GM03348 (cell line): ENCODE data around the gene EEF1AKMT1.
"Not testable (repeated sequence)": the region's sequence is repeated elsewhere in the genome, so short reads cannot be mapped to it uniquely, and the experiment has no call there.

Experiments used
- DNase-seq: peaks from one replicate; pipeline ENCODE4 v3.0.0; 2012; ENCODE audit warnings: low spot score

EEF1AKMT1 gene

DNA sequence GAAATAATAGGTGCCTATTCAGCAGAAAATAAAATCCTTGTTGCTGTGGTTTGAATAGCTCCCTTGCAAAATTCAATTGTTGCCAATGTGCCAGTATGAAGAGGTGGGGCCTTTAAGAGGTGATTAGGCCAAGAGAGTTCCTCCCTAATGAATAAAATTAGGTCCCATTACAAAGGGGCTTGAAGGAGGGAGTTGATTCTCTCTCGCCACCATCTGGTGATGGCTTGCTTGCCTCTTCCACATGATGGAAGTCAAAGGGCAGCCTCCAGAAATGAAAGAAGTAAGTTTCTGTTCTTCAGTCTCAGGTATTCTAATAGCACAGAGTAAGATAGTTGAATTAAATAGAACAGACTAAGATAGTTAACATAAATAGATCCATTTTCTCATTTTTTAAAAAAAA lies 3.0 kb upstream of the EEF1AKMT1 start:
- no peak for DNase-seq

DNA sequence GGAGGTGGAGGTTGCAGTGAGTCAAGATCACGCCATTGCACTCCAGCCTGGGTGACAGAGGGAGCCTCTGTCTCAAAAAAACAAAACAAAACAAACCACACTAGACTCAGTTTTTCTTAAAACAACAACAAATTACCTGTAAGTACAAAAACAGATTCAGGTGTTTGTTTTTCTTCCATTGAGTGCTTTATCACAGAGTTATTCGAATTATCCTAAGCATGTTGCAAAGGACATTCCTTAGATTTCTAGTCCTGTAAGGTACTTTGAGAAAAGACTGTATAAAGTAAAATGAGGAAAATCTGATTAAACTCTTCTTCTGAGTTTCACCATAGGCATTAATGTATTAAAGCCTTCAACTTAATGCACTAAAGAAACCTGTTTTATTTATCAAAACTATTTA lies 2.2 kb upstream of the EEF1AKMT1 start:
- DNase-seq = no peak

DNA sequence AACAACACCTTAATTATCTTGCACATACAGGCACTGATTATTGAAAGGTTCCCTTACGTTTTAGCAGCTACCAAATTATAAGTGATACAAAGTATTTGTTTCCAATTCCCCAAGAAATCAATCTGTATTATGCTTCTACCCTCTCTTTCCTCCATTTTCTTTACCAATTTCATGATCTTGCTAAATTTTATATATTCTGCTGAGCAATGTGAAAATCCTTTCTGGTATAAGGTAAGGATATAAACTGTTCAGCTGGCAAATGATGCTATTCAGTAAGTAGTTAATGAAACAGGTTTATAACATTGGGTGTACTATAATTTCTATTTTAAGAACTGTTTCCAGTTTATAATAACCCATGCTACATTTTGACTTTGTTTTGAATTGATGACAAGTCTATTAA lies 985 bp upstream of the EEF1AKMT1 start:
- no peak for DNase-seq

DNA sequence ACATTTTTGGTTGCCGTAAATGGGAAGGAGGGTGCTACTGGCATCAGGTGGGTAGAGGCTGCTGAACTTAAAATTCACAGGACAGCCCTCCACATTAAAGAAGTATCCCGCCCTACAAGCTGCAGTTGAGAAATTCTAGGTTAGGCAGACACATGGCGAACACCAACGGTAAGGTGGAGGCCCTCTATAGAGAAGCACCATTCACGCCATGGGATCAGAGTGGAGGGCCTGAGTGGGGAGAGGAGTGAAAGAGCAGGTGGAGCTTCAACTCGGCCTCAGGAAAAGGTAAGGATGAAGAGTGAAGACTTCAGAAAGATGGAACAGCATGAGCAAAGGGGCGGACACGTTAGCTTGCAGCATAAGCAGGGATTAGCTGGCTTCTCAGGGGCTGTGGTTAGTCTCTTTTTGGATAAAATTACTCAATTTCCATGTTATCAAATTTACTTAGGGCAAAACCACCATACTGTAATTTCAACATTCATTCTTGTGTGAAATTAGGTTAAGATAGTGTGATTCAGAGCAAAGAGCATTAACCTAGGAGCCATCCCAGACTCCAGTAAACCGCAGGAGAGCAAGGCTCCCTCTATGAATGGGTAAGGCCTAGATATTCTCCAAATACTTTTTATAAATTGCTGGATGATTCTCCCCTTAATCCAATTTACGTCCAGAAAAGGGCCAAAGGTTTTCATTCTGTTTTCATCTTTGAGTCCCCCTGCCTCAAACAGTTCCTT lies 1.2 kb downstream of the EEF1AKMT1 start:
- DNase-seq = peak; percentile 5

DNA sequence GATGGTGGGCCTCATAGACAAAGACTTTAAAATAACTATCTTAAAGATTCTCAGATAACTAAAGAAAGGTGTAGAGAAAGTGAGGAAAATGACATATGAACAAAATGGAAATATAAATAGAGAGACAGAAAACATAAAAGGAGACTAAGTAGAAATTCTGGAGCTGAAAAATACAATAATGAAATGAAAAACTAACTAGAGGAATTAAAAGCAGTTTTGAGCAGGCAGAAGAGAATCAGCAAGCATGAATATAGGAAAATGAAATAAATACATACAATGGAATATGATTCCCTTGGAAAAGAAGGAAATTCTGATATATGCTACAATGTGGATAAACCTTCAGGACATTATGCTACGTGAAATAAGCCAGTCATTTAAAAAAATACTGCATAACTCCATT lies 3.9 kb downstream of the EEF1AKMT1 start:
- DNase-seq = no peak

DNA sequence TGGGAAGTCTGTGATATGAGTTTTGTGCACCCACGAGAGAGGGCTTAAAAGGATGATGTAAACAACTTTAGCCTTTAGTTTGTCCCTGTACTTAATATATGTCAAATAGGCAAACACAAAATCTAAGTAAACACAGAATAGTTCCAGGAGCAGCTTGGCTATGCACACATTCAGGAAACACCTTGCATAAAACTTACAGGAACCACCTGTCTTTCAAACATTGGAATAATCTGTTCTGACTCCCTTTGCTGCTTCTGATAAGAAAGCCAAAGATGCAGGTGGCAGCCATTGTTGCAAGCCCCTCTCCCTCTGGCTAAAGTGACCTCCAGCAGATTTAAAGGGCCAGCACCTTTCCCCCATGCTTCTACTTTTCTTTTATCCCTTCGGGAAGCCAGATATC lies 4.7 kb downstream of the EEF1AKMT1 start:
- no peak for DNase-seq

DNA sequence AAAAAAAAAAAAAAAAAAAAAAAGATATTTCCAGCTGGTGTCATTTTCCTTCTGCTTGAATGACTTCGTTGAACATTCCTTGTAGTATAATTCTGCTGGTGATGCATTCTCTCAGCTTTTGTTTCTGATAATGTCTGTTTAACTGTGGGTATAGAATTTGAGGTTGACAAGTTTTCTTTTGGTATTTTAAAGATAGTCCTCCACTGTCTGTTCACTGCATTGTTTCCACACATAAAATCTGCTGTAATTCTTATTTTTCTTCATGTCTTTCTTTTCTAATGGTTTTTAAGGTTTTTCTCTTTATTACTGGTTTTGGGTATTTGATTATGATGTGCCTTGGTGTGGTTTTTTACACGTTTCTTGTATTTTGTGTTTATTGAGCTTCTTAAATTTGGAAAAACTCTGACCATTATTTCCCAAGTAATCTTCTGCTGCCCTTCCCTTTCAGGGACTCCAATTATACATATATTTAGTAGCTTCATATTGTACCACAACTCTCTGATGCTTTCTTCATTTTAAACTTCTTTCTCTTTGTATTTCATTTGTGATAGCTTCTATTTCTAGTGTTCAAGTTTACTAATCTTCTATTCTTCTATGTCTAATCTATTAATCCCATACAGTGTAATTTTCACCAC lies 6.3 kb downstream of the EEF1AKMT1 start:
- no peak for DNase-seq

DNA sequence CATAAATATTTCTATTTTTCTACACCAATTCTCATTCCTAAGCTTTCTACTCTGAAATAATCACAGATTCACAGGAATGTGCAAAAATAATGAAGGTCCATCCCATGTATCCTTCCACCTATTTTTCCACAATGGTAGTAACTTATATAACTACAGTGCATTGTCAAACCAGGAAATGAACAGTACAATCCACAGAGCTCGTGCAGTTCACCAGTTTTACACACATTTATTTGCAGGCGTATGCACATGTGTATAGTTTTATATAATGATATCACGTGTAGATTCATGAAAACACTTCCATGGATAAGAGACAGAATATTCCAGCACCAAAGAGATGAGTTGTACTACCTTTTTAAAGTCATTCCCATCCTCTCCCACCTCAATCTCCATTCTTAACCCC lies 12.9 kb downstream of the EEF1AKMT1 start:
- DNase-seq = no peak

DNA sequence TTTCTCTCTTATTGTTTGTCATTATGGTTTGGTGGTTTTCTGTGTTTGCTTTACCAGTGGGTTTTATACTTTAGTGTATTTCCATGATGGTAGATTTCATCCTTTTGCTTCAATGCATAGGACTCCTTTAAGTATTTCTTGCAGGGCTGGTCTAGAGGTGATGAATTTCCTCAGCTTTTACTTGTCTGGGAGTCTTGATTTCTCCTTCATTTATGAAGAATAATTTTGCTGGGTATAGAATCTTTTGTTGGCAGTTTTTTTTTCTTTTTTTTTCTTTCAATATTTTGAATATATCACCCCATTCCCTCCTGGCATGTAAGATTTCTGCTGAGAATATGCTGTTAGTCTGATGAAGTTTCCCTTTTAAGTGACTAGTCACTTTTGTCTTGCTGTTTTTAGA lies 19.8 kb downstream of the EEF1AKMT1 start:
- no peak for DNase-seq

DNA sequence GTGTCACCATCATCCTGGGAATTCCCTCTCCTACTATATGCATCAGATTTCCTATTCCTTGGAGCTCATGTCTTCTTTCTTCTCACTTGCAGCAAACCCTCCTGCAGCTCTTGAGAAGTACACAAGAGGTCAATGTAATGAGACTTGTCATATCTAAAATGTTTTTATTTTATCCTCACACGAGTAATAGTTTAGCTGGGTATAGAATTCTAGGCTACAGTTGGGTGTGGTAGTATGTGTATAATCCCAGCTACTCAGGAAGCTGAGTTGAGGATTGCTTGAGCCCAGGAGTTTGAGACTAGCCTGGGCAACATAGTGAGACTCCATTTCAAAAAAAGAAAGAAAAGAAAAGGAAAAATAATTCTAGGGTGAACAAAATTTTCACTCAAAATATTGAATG lies 24.4 kb downstream of the EEF1AKMT1 start:
- no peak for DNase-seq

DNA sequence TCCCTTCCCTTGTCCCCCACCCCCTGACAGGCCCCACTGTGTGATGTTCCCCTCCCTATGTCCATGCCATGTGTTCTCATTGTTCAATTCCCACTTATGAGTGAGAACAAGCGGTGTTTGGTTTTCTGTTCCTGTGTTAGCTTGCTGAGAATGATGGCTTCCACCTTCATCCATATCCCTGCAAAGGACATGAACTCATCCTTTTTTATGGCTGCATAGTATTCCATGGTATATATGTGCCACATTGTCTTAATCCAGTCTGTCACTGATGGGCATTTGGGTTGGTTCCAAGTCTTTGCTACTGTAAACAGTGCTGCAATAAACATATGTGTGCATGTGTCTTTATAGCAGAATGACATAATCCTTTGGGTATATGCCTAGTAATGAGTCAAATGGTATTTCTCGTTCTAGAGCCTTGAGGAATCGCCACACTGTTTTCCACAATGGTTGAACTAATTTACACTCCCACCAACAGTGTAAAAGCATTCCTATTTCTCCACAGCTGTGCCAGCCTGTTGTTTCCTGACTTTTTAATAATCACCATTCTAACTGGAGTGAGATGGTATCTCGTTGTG lies 29.8 kb downstream of the EEF1AKMT1 start:
- DNase-seq = not testable (repeated sequence)

DNA sequence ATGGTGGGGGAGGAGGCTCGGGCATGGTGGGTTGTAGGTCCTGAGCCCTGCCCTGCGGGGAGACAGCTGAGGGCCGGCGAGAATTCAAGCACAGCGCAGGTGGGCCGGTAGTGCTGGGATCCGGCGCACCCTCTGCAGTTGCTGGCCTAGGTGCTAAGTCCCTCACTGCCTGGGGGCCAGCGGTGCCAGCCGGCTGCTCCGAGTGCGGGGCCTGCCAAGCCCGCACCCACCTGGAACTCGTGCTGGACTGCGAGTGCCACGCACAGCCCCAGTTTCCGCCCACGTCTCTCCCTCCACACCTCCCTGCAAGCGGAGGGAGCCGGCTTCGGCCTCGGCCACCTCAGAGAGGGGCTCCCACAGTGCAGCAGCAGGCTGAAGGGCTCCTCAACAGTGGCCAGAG lies 33.7 kb downstream of the EEF1AKMT1 start:
- no peak for DNase-seq

DNA sequence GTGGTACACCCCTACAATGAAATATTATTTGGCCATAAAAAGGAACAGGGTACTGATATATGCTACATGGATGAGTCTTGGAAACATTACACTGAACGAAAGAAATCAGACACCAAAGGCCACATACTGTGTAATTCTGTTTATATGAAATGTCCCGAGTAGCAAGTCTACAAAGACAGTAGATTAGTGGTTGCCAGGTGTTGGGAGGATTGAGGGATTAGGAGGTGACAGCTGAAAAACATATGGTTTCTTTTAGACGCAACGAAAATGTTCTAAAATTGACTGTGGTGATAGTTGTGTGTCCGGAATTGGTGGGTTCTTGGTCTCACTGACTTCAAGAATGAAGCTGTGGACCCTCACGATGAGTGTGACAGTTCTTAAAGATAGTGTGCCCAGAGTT lies 35.1 kb downstream of the EEF1AKMT1 start:
- DNase-seq = no peak

DNA sequence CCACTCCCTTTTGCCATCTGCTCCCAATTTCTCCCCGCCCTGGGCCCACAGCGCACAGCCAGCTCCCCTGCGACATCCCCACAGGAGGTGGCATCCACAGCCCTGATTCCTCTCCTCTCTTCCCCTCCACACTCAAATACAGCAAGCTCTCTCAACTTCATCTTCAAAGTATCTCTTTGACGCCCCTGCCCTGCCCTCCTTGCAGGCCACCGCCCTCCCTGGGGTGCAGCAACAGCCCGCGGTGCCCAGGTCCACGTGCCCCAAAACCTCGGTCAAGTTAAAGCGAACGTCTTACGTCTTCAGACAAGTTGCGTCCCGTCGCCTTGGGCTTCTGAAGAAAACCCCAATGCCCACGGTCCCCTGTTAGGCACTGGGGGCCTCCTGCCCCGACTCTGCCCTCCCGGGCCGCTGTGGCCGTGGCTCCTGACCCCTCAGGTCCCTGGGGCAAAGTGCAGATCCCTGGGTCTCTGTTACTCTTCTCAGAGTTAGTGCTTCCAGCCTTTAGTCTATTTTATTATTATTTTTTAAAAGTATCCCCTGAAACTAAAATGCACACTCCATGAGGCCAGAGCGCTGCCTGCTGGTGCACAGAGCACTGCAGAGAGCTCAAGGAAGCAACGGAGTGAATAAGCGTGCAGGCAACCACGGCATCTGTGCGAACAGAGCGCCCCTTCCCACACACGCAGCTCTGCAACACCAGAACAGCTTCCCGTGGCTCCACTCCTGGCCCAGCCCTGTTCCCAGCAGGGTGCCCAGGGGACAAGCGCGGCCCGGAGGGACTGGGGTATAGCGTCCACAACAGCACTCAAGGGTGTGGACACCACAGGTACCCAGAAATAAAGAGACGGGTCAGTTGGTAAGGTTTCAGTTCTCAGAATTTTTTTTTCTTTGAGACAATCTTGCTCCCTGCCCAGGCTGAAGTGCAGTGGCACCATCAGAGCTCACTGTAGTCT lies 43.9 kb downstream of the EEF1AKMT1 start:
- DNase-seq = no peak

DNA sequence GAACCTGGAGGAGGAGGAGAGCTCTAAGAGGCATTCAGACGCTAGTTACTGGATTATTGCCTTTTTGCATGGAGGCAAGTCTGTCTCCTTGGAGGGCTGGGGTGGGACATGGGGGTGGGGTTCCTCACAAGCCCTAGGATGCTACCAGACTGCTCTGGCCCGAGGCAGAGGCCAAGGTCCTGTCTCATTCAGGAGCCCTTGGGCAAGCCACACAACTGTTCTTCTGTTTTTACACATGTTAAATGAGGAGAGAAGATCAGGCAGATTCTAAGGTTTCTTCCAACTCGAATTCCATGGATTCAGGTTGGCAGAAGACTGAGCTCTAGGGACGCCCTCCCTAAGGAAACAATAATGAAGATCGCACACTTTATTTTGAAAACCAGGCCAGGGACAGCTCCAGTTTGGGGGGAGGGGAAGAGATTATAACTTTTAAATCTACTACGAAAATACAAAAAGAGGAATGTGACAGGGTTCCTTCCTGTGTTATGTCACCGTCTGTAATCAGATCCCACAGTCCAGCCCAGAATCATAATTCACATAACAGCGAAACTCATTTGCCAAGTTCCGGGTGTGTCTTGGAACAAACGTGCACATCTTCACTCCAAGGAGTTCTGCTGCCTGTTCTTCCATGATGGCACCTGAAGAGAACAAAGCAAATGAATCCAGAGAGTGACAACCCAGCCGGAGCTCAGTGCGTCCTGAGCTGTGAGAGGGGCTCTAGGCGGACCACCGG lies 45.0 kb downstream of the EEF1AKMT1 start:
- DNase-seq = peak; percentile 34

DNA sequence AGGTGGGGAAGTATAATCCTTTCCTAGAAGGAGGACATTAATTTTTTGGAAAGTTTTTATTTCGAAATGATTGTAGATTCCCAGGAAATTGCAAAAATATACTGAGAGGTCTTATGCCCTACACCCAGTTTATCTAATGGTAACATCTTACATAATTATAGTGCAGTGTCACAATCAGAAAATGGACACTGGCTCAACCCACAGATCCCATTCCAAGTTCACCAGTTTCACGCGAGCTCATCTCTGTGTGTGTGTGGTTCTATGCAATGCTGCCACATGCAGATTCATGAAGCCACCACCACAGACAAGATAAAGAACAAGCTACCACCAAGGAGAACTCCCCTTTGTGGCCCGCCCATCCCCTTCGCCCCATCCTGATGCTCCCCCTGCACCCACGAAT lies 45.9 kb downstream of the EEF1AKMT1 start:
- DNase-seq = no peak

DNA sequence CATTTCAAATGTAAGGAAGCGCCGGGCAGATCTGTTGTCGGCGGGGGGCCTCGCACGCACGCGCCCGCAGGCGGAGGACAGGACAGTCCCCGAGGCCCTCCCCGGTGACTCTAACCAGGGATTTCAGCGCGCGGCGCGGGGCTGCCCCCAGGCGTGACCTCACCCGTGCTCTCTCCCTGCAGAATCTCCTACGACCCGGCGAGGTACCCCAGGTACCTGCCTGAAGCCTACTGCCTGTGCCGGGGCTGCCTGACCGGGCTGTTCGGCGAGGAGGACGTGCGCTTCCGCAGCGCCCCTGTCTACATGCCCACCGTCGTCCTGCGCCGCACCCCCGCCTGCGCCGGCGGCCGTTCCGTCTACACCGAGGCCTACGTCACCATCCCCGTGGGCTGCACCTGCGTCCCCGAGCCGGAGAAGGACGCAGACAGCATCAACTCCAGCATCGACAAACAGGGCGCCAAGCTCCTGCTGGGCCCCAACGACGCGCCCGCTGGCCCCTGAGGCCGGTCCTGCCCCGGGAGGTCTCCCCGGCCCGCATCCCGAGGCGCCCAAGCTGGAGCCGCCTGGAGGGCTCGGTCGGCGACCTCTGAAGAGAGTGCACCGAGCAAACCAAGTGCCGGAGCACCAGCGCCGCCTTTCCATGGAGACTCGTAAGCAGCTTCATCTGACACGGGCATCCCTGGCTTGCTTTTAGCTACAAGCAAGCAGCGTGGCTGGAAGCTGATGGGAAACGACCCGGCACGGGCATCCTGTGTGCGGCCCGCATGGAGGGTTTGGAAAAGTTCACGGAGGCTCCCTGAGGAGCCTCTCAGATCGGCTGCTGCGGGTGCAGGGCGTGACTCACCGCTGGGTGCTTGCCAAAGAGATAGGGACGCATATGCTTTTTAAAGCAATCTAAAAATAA lies 52.1 kb downstream of the EEF1AKMT1 start:
- DNase-seq = peak; percentile 44

DNA sequence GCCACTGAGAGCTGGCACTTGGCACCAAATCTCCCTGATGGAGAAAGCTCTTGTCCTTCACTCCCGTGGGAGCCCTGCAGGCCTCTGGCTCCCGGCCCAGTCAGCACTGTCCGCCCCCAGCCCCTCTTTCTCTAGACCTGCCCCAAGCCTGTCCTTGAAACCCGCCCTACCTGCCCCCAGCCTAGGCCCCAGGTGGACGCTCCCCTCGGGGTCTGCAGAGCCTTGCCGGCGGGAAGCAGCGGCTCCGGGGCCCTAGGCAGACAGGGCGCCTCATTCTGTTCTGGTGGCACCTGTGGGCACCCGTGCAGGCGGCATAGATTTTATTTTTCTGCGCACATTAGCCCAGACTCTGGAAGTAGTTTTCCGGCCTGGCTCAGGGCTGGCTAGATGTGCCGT lies 52.7 kb downstream of the EEF1AKMT1 start:
- DNase-seq = no peak

DNA sequence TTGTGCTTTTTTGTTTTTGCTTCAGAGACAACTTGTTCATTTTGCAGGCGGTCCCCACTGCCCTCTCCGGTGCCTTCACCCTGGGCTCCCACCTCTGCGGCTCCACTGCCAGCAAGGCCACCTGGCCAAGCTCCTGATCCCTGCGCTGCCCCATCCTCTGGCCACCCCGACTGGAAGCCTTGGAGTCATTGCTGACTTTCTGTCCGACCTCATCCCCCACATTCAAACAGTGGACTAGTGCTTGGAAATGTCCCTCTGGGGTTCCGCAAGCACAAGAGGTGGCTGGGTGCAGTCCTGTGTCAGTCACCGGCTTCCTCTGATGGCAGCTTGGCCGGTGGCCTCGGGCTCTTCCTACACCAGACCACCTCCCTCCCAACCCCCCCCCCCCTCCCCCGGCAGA lies 53.3 kb downstream of the EEF1AKMT1 start:
- no peak for DNase-seq

DNA sequence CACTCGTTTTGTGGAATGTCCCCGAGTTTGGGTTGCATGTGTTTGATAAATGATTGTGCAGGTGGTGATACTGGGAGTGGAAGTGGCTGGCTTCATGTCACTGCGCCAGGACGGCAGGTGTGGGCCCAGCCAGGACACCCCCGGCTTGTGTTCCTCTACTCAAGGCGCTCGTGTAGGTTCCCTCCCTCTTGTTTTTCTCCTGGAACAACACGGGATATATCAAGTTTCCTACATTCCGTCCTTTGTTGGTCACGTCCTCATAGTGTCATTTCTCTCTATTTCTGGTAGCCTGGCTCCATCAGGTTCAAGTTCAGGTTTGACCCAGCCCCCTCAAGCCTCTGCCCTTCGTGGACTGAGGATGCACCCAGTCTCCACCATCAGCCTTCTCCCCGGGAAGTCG lies 54.0 kb downstream of the EEF1AKMT1 start:
- no peak for DNase-seq
